GM06990 (cell line): ENCODE data around the gene KCNN3.

Source experiments
- DNase-seq: peaks from one replicate; pipeline ENCODE4 v3.0.0-alpha.2; 2011; ENCODE audit not compliant: insufficient read length; ENCODE audit errors: extremely low read depth
- H3K27me3 ChIP-seq: replicated peaks from 2 replicates; pipeline ENCODE4 v1.6.0; 2011; ENCODE audit warnings: low read length; ENCODE audit not compliant: control insufficient read depth, insufficient read depth
- H3K36me3 ChIP-seq: 2 replicates; pipeline ENCODE4 v1.5.1; 2011; ENCODE audit warnings: low read length; ENCODE audit not compliant: control insufficient read depth, insufficient read depth
- H3K4me3 ChIP-seq: replicated peaks from 2 replicates; pipeline ENCODE4 v1.5.1; 2011; ENCODE audit warnings: low read depth, mild to moderate bottlenecking, control low read depth, low read length
- TF ChIP-seq, protein P1 (sequence below): IDR thresholded peaks from 2 replicates; pipeline ENCODE4 v1.5.1; 2011; ENCODE audit warnings: low read length, control low read depth, mild to moderate bottlenecking, inconsistent platforms; ENCODE audit not compliant: insufficient read depth, poor library complexity, severe bottlenecking

The KCNN3 gene

DNA sequence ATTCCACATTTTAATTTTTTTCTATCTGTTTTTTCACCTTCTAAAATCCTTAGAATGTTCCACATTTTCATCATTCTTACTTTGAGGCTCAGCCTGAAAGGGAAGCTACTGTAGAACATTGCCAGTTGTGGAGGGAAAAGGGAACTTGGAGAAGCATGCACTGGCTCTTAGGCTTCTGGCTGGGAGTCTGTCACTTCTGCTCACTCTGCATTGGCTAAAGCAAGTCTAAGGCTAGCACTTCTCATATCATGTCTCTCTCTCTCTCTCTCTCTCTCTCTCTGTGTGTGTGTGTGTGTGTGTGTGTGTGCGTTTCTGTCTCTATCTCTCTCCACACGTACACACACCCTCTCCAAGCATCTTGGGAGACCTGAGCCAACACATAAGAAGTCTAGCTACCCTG lies 212.5 kb downstream of the KCNN3 start:
- Histone ChIP-seq H3K27me3 (no peaks in the 10 kb centered on the region; the same call in 1 of the 2 replicates), H3K36me3 (no peaks in the 10 kb centered on the region), H3K4me3 (no peak overlapping the region)
- TF ChIP-seq, protein P1, sequence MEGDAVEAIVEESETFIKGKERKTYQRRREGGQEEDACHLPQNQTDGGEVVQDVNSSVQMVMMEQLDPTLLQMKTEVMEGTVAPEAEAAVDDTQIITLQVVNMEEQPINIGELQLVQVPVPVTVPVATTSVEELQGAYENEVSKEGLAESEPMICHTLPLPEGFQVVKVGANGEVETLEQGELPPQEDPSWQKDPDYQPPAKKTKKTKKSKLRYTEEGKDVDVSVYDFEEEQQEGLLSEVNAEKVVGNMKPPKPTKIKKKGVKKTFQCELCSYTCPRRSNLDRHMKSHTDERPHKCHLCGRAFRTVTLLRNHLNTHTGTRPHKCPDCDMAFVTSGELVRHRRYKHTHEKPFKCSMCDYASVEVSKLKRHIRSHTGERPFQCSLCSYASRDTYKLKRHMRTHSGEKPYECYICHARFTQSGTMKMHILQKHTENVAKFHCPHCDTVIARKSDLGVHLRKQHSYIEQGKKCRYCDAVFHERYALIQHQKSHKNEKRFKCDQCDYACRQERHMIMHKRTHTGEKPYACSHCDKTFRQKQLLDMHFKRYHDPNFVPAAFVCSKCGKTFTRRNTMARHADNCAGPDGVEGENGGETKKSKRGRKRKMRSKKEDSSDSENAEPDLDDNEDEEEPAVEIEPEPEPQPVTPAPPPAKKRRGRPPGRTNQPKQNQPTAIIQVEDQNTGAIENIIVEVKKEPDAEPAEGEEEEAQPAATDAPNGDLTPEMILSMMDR, result no peak
- DNase-seq, result no peak

DNA sequence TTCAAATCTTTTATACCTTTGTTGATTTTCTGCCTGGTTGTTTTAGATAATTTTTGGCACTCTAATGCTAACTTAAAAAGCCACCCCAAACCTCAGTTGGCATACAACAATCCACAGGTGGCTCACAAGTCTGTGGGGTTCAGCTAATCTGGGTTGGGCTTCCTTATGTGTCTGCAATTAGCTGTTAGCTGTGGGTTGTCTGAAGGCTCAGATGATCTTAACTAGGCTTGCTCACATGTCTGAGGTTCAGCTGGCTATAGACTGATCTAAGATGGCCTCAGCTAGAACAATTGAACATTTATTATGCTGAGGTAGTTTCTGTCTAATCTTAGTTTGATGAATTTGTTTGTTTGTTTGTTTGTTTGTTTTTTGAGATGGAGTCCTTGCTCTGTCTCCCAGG lies 217.2 kb downstream of the KCNN3 start:
- TF ChIP-seq, protein P1, result no peak

More for the DNA sequence above, 217.2 kb downstream of the KCNN3 start:
- no peaks in the 10 kb centered on the region; the same call in 1 of the 2 replicates for H3K27me3 ChIP-seq
- DNase-seq, result no peak
- no peak overlapping the region for H3K4me3 ChIP-seq
- H3K36me3 ChIP-seq, result no peaks in the 10 kb centered on the region
